Astrocyte of the hippocampus (primary cell): ENCODE measurements around the gene UPF1.

Source experiments
- DNase-seq: peaks from one replicate; pipeline ENCODE4 v3.0.0; 2011; ENCODE audit warnings: low read depth, low spot score

The UPF1 gene

DNA sequence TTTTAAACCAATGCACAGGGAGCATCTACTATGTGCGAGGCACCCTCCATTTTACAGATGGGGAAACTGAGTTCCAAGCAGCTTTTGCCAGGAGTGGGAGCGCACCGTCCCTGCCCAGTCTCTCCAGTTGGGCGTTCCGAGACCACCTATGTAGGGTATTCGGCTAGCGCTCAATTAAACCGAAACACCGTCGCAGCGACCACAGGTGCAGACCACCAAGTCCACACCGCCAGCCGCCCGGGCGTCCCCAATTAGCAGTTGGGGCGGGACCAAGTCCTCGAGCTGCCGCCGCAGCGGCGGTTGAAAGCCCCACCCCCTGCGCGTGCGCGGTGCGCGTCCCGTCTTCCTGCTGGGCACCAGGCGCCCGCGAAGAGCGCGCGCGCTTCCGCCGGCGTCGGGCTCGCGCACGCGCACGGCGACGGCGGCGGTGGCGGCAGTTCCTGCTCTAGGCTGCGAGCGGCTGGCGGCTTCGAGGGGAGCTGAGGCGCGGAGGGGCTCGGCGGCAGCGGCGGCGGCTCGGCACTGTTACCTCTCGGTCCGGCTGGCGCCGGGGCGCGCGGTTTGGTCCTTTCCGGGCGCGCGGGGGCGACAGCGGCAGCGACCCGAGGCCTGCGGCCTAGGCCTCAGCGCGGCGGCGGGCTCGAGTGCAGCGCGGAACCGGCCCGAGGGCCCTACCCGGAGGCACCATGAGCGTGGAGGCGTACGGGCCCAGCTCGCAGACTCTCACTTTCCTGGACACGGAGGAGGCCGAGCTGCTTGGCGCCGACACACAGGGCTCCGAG is at the start of gene UPF1:
TSS of gene UPF1 (plus strand) at position 436 of the 782 bp plus-strand sequence. CDS start at position 687, 251 bp downstream.
- DNase-seq = peak; percentile 98

DNA sequence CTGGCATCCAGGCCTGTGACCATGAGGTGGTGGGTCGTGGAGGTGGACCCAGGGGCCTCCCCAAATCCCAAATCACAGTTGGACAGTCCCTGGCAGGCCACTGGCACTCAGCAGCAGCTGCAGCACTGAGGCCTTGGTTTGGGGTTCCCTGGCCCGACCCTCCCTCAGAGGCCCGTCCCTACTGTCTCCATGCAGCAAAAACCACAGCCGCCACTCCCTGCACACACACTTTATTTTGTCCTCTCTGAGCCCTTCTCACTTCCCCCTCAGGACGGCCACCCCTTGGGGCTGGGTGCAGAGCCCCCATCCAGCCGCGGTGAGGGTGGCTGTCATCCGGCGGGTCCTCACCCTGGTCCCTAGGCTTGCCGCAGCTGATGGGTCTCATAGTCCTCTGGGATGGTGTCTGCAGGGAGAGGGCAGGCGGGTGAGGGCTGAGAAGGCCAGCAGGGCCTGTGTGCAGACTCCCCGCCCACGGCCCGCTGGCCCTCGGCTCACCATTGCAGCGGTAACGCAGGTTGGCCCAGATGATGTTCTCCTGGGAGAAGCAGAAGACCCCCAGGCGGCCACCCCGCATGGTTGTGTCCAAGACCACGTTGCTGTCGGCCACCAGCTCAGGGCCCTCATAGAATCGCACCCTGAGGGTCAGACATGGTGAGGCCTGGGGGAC is 49.1 kb upstream of the UPF1 start:
- DNase-seq = no peak

DNA sequence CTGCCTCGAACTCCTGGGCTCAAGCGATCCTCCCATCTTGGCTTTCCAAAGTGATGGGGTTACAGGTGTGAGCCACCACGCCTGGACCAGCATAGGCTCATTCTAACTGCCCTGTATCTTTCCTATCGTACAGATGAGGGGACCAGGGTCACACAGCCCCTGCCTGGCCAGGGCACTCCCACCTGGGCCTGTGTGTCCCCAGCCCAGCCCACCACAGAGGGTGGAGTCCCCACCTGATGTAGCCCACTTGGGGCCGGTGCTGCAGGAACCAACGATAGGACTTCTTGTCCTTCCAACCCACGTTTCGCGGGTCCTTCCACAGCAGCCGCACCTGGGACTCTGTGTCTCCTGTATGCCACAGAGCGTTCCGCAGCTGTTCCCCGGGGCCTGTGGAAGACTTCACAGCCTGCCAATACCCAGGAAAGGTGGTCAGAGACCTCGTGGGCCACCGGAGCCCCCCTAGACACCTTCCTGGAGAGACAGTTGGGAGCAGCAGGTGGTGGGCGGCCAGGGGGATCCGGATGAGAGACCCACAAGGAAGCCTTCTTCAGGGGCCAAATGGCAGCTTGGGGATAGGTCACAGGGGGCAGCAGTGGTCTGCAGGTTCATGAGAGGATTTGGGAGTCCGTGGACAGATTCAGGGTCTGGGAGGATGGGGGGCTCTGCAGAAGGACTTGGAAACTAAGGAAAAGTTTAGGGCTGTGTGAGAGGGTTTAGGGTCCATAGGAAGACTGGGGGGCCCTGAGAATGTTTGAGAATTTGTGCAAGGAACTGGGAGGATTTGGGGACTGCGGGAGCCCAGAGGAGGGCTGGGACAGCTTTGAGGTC is 47.6 kb upstream of the UPF1 start:
- no peak for DNase-seq

DNA sequence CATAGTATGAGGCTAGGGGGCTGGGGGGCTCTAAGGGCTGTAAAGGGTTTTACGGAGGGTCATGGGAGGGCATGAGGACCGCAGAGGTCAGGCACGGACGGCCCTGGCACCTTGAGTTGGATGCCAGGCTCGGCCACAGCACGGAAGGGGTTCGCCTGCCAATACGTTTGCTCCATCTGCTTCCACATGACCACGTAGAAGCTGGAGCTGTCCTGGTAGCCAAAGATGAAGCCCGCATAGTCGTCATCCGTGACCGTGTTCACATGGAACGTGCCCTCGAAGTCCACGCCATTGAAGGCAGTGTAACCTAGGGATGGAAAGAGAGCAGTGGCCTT is 47.0 kb upstream of the UPF1 start:
- DNase-seq = no peak

DNA sequence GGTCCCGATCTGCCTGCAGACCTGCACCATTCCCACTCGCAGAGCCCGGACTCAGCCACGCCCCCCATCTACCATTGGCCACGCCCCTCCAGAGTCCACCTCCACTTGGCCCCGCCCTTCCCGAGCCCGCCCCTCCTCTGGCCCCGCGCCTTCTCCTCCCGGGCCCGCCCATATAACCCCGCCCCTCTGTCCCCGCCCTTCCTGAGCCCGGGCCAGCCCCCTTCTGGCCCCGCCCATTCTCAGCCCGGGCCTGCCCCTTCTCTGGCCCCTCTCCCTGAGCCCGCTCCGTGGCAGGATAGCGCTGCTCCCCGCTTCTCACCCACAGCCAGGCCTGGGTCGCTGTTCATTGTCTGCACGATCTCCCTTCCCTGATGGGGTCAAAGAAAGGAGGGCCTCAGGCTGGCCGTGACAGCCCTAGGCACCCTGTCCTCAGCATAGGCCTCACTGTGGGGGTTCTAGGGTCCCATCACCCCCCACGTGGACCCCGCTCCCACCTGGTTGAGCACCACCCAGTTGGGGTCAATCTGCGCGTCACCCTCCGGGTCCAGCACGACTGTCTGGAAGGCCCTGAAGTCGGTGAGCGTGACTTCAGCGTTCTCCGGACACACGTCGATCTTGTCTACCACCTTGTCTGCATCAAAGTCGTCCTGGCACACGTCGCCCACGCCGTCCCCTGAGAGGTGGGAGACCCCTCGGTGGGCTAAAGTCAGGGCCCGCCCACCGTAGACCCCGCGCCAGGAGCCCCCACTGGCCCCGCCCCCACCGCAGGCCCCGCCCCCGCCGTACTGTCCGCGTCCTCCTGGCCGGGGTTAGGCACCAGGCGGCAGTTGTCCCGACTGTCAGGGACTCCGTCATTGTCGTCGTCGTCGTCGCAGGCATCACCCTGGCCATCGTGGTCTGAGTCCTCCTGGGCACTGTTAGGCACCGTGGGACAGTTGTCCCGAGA is 46.3 kb upstream of the UPF1 start:
- DNase-seq = peak; percentile 73

DNA sequence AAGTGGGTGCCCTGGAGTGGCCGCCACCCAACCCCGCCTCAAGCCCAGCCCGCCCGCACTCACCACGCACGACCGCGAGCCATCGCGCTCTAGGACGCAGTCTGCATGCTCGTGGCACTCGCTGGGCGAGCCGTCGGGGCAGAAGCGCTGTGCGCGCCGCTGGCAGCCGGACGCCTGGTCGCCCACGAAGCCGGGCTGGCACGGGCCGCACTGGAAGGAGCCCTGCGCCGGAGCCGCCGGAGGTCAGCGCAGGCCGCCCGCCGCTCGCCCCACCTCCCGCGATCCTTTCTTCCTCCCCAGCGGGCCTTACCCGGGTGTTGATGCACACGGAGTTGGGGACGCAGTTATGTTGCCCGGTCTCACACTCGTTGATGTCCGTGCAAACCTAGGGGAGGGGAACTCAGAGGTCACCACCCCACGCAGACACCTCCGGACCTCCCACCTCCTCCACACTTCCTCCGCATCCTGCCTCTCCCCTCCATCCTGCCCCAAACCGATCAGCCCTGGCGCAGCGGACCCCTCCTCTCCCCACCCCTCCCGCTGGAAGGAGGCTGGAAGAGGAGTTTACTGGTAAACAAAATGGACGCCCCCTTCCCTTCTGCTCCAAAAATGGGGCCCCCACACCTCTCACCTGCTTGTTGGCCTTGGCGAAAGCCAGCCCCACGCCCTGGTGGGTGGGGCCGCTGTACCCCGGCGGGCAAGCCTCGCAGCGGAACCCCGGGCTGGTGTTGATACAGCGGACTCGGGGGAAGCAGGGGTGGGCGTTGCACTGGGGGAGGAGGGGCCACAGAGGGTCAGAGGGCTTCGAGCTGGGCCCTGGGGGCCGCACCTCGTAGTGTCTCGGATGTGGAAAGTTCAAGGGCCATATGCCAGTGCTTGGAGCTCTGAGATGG is 43.0 kb upstream of the UPF1 start:
- DNase-seq = no peak

DNA sequence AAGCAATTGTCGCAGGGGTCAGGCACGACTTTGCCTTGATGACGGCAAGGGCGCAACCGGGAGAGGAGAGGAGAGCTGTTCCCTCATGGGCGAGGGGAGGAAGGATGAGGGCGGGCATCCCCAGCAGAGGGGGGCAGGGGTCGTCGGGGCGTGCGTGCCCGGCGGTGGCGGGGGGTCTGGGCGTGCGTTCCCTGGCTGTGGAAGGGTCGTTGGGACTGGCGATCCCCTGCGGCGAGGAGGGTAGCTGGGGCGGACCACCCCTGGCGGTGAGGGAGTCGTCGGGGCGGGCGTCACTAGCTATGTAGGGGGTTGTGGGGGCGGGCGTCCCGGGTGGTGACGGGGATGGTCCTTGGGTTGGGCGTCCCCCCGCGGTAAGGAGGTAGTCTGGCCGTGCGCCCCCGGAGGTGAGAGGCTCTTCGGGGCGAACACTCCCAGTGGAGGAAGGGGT is 42.3 kb upstream of the UPF1 start:
- no peak for DNase-seq

DNA sequence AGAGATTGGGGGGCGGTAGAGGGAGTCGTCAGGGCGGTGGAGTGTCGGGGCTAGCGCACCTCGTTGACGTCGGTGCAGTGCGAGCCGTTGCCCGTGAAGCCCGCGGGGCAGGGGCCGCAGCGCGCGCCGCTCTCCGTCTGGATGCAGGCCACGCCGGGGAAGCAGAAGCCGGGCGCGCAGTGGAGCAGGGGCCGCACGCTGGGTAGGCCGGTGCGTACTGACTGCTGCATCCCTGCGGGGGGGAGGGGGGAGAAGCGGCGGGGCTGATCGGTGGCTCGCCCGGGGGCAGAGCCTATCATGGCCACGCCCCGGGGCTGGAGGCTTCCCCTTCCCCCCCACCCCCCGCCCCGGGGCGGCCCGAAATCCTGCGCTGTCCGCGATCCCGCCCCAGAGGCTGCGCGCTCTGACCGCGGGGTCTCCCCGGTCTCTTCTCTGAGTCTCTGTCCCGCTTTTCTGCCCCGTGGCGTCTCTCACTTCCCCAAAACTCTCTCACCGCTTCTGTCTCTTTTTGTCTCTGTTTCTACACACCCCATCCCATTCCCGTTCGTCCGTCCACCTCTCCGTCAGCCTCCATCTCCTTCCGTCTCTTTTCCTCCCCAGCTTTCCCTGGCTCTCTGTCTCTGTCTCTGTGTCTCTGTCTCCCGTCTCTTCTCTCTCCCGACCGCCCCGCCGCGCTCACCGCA is 41.7 kb upstream of the UPF1 start:
- DNase-seq = peak; percentile 42

DNA sequence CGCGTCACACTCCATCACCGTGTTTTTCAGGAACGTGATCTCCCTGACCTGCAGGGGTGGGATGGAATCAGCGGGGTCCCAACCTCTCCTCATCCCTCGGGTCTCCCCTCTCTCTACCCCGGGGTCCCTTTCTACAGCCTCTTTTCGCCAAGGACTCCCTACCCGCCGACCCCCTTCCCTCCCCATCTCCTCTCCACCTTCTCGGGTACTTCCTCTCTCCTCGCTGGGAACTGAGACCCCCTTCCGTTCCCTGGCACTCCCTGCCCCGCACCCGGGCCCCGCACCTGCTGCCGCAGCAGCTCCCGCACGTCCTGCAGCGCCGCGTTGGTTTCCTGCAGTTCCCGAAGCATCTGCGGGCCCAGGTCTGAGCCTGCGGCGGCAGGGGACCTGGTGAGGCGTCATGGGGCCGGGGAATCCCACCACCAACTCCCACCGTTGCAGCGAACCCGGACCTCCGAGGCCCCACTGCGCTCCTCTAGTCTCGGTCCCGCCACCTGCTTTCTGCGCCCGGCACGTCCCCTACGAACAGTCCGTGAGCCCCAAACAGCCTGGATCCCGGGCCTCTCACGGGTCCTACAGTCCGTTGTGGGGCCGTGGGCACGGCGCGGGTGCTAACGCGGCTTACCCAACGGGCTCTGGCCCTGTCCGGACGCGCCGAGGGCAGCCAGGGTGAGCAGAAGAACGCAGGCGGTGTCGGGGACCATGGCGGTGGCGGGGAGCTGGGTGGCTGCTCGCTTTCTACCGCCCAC is 41.0 kb upstream of the UPF1 start, which contains the start of gene COMP:
TSS of gene COMP (minus strand) at position 740 of the 749 bp plus-strand sequence. CDS start at position 704, 36 bp downstream.
- no peak for DNase-seq

DNA sequence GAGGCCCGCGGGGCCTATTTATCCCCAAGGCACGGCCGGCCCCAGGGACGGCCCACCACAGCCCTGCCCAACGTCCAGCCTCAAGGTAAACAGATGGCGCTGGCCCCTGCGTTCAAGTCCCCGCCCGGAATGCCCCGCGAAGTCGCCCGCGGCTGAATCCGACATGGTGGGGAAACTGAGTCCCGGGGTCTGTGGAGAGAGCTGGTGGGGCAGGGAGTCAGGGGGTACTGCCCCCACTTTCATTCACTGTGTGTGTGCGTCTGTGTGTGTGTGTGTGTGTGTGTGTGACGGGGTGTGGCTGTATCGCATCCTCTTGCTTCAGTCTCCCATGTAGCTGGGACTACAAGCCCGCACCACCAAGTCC is 40.5 kb upstream of the UPF1 start:
- DNase-seq = no peak

DNA sequence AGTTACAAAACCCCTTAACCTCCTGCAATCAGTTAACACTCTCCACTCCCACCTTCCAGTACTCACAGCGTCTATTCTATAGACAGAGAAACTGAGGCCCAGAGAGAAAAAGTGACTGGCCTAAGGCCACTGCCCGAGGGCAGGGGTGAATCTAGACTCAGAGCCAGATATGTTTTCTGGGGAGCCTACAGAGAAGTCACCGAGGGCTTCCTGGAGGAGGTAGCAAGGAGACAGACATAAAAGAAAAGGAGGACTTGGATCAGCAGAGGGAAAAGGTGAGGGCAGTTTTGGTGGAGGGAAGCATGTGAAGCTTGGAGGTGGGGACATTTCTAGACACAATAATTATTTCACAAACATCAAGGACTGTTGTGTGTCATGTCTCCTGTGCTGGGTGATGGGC is 39.1 kb upstream of the UPF1 start:
- no peak for DNase-seq

DNA sequence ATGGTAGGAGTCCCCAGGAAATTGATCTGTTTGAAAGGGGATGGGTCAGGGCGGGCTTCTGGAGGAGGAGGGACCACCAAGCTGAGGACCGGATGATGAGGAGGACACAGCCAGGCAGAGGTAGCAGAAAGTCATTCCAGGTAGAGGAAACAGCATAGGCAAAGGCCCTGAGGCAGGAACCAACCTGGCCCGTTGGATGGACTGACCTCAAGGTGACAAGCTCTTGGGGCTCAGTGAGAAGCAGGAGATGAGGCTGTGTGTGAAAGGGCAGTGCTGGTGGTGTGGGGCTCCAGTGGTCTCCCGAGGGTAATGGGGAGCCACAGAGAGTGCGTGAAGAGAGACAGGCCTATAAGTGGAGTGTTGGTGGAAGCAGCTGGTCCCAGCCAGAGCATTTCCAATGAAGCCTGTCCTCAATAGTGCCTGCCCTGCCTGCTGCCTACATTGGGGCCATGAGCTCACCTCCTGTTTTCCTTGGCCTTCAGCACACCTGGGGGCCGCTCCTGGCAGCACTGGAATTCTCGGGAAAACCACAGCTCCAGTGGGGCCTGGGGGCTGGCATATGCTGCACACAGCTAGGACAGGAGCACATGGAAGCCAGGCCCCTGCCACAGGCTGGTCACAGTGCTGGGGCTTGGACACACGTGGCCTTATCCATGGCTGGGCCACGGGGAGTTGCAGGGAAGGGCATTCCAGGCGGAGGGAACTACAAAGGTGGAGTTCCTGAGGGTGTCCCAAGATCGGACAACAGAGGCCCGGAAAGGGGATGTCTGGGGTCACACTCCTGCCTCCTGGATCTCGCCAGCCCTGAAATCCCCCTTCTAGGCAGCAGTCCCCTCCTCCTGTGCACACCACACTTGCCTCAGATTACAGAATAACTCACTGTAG is 38.4 kb upstream of the UPF1 start:
- no peak for DNase-seq

DNA sequence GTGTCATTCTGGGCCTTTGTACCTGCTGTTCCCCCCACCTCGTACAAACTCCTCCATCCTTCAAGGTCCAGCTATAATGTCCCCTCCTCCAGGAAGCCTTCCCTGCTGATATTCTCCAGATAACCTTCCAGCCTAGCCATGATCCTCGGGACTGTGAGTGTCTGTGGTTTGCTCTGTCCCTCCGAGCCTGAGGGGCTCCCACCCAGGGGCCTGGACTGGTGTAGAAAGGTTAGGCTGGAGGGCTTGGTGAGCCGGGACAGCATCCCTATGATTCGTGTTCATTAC is 37.8 kb upstream of the UPF1 start:
- no peak for DNase-seq

DNA sequence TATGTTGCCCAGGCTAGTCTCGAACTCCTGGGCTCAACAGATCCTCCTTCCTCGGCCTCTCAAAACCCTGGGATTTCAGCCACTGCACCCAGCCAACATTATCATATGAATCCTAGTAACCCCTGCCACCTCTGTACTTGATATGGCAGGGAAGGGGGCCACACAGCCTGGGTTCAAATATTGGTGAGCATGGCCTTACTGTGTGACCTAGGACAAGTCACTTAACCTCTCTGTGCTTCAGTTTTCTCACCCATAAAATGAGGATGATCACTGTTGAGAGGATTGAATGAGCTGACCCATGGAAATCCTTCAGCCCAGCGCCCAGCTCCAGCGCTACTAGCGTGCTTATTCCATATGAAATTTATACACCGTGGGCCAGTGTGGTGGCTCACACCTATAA is 37.1 kb upstream of the UPF1 start:
- DNase-seq = no peak

DNA sequence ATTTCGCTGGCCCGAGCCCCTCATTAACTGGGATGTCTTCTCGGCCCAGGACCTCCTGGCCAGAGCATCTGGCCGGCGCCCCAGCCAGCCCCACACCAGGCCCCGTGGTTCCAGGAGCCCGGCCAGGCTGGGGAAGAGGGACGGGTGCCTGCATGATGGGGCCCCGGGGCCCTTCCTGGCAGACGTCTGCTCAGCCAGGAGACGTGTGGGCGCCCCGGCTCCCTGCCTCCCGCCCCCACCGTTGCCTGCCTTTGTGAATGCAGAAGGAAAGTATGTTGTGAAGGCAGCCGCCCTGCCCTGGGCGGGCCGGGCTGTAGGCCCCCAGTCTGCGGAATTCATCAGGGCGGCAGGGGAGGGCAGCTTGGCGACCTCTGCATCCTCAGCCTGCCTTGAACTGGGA is 36.2 kb upstream of the UPF1 start:
- peak; percentile 72 for DNase-seq

DNA sequence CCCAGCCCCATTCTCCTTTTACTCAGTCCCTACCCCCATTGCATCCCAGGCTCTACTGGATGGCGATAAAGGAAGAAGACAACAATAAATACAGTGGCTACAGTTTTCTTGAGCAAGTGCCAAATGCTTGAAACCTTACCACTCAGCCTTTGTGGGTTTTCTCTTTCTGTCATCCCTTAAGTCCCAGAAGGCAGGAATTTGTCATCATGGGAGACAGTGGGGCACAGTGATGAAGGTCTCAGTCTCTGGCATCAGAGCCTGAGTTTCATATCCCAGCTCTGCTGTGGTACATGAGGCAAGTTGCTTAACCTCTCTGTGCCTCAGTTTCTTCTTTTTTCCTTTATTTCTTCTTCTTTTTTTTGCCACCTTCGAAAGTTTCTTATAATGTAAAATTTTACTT is 35.5 kb upstream of the UPF1 start:
- no peak for DNase-seq

DNA sequence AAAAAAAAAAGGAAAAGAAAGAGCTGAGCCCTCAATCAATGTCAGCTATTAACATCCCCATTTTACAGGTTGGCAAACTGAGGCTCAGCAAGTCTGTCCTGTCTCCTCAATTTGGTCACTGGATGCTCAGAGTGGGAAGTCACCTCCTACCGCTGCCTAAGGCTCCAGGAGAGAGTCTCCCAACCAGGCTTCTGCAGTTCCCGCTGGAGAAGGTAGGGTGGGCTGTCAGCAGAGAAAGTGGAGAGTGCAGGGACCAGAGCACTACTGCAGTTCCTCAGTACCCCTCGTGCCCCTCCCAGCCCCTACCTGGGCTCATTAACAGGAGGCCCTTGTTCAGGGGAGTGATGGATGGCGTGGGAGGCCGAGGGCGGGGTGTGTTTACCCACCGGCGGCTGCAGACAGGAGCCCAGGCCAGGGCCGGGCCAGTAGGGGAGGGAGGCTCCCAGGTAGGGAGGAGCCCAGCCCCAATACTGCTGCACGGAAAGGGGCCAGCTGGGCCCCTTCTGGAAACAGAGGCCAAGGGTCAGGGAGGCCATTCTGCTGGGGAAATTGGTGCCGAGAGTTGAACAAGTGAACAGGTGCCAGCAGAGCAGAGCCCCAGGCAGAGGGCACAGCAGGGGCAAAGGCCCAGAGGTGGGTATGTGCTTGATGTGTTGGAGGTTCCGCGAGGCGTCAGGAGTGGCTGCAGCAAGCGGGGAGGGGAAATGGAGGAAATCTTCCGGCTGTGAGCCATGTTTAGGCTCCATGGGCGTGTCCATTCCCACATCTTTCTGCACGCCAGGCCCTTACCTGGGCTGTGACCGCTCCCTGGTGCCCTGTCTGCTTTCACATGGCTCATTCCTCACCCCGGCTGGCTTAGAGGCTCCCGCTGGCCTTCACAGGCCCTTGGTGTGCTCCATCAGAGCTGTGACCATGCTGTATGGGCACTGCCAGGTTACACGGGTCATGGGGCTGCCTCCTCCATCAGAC is 33.1 kb upstream of the UPF1 start:
- no peak for DNase-seq
